GM21576 (cell line): ENCODE data around the gene SLC22A17.

Source experiments
- ATAC-seq: cut with Tn5 transposase; IDR thresholded peaks from one replicate; pipeline ENCODE4 v1.9.1; 2021; ENCODE audit warnings: mild to moderate bottlenecking, moderate library complexity; ENCODE audit not compliant: unreplicated experiment

Gene SLC22A17

GRCh38 chr14:23382276-23382675 lies 29.6 kb upstream of the SLC22A17 start:
- no peak for ATAC-seq

- no peak for ATAC-seq
Measured at GRCh38 chr14:23381871-23382270, 29.2 kb upstream of the SLC22A17 start.

DNA sequence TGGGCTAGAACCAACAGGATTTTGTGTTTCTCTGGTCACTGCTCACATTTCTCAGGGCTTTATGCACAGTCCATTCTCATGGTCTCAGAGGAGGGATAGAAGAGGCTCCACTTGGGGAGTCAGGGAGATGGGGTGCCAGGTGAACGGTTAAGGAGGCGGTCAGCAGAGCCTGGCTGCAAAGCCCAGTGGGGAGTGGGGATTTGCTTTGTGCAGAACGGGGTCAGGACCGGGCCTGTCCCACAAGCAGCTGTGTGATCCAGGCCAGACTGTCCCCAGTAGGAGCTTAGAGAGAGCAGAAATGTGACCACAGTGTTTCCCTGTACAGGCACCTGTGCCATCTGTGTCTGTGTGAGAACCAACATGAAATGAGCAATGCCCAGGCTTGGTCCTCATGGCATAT lies 28.3 kb upstream of the SLC22A17 start:
- ATAC-seq, result no peak

DNA sequence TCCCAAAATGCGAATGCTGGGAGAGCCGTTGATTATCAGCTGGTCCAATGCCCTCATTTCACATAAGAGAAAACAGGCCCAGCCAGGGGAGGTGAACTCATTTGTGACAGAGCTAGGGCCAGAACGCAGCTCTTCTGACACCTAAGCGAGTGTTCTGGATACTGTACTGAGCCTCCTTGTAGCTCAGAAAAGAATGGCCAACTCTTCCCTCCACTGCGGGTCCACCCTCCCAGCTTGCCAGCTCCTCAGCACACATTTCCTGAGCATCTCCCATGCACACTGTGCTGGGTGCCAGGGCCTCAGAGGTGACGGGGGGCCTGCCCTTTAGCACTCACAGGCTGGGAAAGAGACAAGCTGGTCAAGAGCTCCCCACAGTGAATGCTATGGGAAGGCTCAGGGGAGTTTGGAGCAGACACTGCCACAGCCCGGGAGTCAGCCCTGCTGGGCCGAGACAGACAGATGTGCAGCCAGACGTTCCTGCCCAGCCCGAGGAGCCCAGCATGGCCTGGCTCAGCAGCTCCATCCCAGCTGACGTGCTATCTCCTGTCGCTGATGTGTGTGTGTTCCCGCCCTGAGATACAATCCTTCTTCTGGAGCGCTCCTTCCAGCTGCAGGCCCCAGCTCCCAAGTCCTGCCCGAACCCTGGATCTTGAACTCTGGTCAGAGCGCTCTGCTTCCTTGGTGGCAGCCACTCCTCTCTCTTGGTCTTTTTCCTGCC lies 27.7 kb upstream of the SLC22A17 start:
- no peak for ATAC-seq

- no peak for ATAC-seq
Measured at GRCh38 chr14:23379366-23380196, 26.9 kb upstream of the SLC22A17 start.

DNA sequence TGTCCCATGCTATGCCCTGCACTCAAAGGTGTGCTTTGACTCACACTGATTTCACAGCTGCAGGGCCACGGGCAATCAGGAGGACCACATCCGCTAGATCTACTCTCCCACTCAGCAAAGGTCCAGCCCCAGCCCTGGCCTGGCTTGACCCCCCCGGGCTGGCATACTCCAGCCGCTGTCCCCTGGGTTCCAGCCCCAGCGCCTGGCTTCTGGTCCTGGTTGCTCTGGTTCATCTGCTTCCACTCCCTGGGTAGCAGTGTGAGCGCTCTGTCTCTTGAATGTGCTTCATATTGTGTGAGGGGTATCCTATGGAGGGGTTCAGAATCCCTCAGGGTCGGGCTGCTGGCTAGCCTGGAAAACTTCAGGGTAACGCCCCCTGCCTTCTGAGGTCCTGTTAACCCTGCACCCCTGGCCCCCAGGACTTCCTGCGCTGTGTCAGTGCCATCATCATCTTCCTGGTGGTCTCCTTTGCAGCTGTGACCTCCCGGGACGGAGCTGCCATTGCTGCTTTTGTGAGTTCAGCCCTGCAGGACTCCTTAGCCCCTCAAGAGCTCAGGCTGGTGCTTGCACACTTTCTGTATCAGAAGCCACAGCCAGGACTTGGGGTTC lies 26.0 kb upstream of the SLC22A17 start:
- no peak for ATAC-seq

GRCh38 chr14:23377573-23378563 lies 25.2 kb upstream of the SLC22A17 start:
- no peak for ATAC-seq

DNA sequence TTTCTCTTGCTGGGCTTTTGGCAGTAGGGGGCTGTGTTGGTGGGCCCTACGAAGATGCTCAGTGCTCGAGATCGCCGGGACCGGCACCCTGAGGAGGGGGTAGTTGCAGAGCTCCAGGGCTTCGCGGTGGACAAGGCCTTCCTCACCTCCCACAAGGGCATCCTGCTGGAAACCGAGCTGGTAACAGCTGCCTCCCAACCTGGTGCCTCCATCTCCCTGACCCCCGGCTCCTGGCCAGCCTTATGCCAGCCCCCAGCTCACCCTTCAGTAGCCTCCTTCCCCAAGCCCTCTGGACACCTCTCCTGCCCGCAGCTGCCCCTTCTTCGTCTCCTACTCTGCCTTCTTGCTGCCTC lies 24.5 kb upstream of the SLC22A17 start:
- no peak for ATAC-seq

DNA sequence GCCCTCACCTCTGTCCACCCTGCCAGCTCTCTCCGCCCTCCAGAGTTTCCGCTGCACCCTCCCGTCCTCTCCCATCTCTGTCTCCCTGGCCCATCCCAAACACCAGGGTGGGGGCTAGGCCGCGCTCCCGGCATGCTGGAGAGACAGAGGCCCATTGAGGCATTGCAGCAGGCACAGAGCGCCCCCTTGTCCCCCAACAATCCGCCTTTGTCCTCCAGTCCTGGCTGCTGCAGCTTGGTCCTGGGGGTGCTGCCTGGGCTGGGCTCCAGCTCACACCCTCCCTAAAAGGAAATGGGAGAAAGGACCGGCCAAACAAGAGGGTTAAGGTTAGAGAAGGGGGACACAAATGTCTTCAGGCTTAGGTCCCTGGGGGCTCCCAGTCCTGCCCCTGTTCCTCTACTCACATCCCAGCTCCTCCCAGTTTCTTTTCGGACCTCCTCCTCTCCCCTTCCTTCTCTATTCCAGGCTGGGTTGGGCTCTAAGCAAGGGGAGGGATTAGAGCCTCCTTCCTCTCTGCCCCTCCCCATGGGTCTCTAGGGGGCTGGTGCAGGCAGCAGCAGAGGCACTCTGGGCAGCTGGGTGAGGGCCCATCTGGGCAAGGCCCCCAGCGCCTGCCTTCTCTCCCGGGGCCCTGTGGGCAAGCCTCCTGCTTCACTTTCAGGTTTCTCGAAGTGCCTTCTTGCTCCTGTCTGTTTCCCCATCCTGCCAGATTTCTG lies 24.0 kb upstream of the SLC22A17 start, which contains the start of gene CMTM5:
CMTM5 (plus strand) TSS at position 565 of the 716 bp plus-strand sequence. CDS start 206 bp downstream, outside the sequence.
- no peak for ATAC-seq

GRCh38 chr14:23375527-23376251 lies 23.0 kb upstream of the SLC22A17 start:
- no peak for ATAC-seq

GRCh38 chr14:23373041-23373440 lies 20.4 kb upstream of the SLC22A17 start:
- no peak for ATAC-seq

GRCh38 chr14:23372509-23372908 lies 19.8 kb upstream of the SLC22A17 start, which contains the start of gene IL25:
TSS of gene IL25 (plus strand) at chr14:23372809.
- no peak for ATAC-seq

DNA sequence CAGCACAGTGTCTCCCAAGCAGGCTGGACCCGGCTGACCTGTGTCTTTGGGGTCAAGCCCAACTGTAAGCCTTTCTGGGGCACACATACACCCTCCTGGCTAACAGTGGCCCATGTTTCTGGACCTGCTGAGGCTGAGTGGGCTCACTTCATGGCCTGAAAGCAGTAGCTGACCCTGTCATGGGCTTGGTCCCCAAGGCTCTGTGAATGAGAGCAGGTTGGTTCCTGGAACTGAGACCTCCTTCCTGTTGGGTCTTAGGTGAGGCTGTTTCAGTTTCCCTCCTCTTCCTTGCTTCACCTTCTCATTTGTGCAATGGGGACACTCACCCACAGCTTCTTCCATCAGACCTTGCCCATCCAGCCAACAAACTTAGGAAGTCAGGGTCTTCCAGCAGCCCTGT lies 19.2 kb upstream of the SLC22A17 start:
- ATAC-seq, result no peak

DNA sequence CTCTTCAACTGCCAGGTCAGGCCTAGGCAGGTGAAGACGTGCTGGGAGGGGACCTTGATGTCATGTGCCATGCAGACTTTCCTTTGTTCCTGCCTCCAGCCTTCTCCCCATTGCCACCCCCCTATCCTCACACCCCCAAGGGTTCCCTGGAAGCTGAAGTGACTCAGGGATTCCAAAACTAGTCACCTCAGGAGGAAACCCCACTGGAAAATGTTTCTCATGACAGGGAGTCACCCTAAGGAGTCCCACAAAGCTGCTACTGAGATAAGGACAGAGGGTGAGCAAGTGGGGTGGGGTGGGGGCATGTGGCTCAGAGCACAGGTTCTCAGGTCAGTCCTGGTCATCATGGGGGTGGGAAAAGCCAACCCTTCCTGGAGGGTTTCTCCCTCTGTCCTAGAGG lies 17.5 kb upstream of the SLC22A17 start:
- ATAC-seq, result no peak

- ATAC-seq, result no peak
Measured at GRCh38 chr14:23366426-23366921, 13.8 kb upstream of the SLC22A17 start.

DNA sequence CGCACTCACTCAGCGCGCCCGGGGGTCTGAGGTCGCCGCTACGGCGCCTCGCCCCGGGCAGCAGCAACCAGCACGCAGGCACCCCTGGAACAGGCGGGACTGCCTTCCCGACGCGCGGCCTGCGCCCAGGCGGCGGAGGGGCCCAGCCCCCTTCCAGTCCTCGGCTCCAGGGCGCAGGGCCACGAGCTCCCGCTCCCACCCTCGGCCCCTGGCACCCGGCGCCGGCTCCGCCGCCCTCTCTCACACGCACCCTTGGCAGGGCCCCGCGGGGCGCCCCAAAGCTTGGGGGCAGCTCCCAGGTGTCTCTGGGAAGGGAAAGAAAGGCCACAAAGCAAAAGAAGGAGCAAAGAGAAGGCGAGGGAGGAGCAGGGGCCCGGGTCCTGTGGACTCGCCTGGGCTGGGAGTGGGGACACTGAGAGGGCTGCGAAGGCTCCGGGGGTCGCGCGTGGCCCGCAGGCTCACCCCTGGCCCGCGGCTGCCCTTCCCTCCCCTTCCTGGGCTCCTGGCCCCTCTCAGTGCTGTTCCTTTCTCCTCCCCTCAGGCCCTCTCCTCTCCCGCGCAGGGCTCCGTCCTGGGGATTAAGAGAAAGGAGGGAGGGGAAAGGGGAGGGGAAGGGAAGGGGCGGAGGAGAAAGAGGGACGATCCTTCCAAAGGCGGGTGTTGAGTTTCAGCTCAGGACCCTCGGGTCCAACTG lies 13.2 kb upstream of the SLC22A17 start:
- ATAC-seq, result no peak

DNA sequence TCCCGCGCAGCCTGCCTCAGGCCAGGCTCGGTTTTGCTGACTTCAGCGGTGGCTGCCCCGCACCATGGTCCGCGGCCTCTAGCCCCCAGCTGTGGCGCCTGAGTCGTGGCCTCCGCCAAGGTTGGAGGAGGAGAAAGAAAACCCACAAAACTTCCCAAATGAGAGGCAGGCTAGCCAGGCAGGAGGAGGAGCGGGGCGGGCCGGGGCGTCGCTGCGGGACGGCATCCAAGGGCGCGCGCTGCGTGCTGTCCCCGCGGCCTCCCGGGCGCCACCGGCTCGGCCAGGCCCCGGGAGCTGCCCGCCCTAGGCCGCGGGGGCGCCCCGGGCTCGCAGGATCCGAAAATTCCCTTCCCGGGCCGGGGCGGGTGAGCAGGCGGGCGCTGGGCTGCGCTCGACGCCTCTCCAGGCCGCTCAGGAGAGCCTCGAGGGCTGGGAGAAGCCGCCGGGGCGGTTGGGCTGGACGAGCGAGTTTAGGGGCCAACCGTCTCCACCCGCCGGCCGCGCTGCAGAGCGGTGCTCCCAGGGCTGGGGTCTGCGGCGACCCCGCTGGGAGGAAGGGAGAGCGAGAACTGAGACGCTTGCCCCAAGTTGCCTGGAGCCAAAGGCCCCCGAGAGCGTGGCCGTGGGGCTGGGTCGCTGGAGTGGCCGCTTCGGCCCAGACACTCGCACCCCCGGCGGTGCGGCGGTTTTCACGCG lies 12.5 kb upstream of the SLC22A17 start, which contains the start of gene EFS:
EFS (minus strand) TSS at position 137 of the 696 bp plus-strand sequence. CDS start 147 bp downstream, outside the sequence.
- no peak for ATAC-seq
